GM12892 (cell line): Measurements from ENCODE around the gene WDFY2.

ENCODE experiments used
- DNase-seq: peaks from one replicate; pipeline ENCODE4 v3.0.0; 2011; ENCODE audit not compliant: insufficient read length
- FAIRE-seq: peaks from 2 replicates; lab custom pipeline; 2011; peaks lifted over from hg19 to GRCh38; lab: Jason Lieb, UNC
- POLR2A ChIP-seq: IDR thresholded peaks from 2 replicates; pipeline ENCODE4 v1.6.1; 2011; ENCODE audit warnings: low read depth, low read length, control low read depth
- POLR2AphosphoS5 ChIP-seq: IDR thresholded peaks from 2 replicates; pipeline ENCODE4 v1.6.1; 2011; ENCODE audit warnings: low read depth, low read length, control low read depth
- TAF1 ChIP-seq: IDR thresholded peaks from 2 replicates; pipeline ENCODE4 v1.6.1; 2011; ENCODE audit warnings: low read depth, mild to moderate bottlenecking, control low read depth, low read length, borderline replicate concordance

Gene WDFY2

DNA sequence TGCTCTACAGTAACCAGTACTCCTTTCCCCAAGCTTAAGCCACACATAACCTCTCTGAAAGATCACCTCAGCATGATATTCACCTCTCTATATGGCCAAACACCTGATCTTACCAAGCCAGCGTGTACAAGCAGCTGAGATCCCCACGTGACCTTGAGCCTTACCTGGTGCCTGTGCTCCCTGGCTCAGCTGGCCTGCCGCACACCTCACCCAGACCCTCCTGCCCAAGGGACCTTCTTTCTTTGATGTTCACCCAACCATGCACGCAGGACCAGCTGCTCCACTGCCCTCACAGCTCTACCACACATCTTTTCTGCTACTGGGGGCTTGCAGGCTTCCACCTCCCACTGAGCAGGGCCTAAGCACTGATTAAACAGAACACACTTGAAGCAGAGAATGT lies 210.7 kb downstream of the WDFY2 start:
- FAIRE-seq = peak; percentile 83
- no peak for TF ChIP-seq POLR2AphosphoS5
- DNase-seq = no peak

DNA sequence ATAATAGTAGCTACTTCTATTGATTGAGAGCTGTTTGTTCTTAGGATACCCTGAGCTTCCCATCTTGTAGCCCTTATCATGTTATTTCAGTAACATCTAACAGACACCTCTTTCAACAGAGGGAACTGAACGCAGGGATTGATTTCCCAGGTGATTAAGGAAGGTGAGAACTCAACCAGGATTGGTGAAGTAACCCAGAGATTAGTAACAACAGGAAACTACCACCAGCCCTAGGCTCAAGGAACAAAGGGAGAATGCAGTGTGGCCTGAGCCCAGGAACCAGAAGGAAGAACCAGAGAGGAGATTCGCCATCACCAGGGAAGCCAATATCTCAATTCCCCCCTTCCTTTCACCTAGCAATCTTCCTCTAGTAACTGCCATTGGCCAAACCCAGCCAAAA lies 211.2 kb downstream of the WDFY2 start:
- FAIRE-seq (no peak), DNase-seq (no peak)
- no peak for TF ChIP-seq POLR2A
- no peak for TF ChIP-seq TAF1
- TF ChIP-seq POLR2AphosphoS5 = no peak

- DNase-seq (no peak), FAIRE-seq (no peak)
- TF ChIP-seq TAF1 (no peak), POLR2AphosphoS5 (no peak), POLR2A (no peak)
Observed at GRCh38 chr13:51796546-51796945, 212.3 kb downstream of the WDFY2 start.

- FAIRE-seq (peak; percentile 91), DNase-seq (peak; percentile 47)
- no peak for TF ChIP-seq TAF1
- TF ChIP-seq POLR2AphosphoS5 = no peak
- no peak for TF ChIP-seq POLR2A
Observed at GRCh38 chr13:51797664-51798488, 213.6 kb downstream of the WDFY2 start.

GRCh38 chr13:51799261-51799660 lies 215.0 kb downstream of the WDFY2 start:
- TF ChIP-seq POLR2AphosphoS5 (no peak), POLR2A (no peak), TAF1 (no peak)
- FAIRE-seq (no peak), DNase-seq (no peak)

- TF ChIP-seq POLR2AphosphoS5 (no peak), POLR2A (no peak), TAF1 (no peak)
- no peak for DNase-seq
Observed at GRCh38 chr13:51800486-51800885, 216.2 kb downstream of the WDFY2 start.

GRCh38 chr13:51801631-51802099 lies 217.4 kb downstream of the WDFY2 start:
- FAIRE-seq (no peak), DNase-seq (no peak)
- TF ChIP-seq TAF1 = no peak
- no peak for TF ChIP-seq POLR2A
- no peak for TF ChIP-seq POLR2AphosphoS5

More at GRCh38 chr13:51800486-51800885, 216.2 kb downstream of the WDFY2 start:
- FAIRE-seq = no peak

DNA sequence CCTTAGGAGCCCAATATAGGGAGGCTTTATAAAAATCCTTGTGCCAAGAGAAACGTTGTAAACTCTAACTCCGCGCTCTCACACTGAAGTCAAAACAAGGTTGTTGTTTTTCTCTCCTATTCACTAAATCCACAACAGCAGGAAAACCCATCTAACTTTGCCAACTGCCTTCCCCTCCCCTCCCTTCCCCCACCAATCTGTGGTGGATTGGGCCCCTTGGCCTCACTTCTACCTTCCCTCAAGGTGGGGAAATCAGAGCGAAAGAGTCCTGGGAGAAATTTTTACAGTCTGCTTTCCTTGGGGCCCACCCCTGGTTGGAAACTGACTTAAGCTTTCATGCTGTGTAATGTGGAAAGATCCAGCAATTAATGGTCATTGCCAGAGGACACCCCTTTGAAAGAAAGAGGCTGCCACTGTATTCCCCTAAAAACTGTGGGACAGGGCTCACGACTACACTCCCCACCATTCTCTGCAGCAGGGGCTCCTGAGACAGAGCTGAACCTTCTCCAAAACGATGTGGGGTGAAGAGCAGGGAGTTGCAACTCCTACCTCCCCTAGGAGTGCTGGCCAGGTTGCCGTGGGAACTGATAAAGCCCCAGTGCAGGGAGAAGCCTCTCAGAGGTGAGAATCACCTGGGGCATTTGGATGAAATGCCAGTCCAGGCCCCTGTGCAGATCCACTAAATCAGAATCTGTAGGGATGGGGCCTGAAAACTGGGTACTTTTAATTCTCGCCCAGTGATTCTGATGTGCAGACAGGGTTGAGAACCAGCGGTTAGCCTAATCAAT lies 218.6 kb downstream of the WDFY2 start:
- no peak for TF ChIP-seq TAF1
- no peak for TF ChIP-seq POLR2AphosphoS5
- no peak for TF ChIP-seq POLR2A
- no peak for DNase-seq
- FAIRE-seq = peak; percentile 51

GRCh38 chr13:51803422-51804294 lies 219.4 kb downstream of the WDFY2 start, which contains the start of gene DHRS12:
Gene DHRS12, minus strand, starts transcription at chr13:51804163. Its CDS starts 4,504 bp downstream, at chr13:51799659.
- DNase-seq (peak; percentile 91), FAIRE-seq (peak; percentile 87)
- TF ChIP-seq POLR2AphosphoS5 (peak; percentile 79; the same call in 1 of the 2 replicates), TAF1 (0 out of 2 replicates have a peak, but pooled peaks have one; percentile 7), POLR2A (peak; percentile 87)

DNA sequence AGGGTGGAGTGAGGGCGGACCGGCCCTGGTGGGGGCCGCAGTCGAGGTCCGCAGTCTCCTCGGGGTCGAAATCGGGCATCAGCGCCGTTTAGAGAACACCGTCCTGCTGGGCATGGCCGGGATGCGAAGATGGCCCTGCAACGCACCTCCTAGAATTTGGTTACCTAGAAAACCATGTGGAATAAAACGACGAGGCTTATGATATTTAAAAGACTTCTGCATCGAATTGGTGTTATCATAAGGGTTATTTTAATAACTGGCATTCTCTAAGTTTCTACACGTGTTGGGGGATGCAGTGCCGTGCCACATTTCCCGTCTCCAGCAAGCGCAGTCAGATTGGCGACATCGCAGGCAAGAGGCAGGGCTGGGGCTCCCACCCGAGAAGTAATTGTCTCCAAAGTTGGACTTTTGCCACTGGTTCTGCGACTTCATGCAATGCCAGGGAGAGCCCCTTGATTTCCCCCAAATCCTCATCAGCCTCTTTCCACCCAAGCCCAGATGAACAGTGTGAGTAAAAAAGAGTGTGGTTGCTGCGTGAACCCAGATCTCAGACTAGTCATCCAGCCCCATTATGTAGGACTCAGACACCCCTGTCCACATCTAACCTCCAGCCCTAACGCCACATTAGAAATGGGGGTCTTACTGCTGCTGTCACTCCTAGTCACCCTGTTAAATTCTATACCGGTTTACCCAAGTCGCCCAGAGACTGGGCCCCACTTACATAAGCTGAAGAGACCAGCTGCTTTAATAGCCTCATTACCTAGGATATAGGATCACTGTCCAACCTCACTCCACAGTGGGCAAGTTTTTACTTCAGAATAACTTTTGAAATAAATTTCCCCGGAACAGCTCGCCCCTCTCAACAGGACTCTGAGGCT lies 220.3 kb downstream of the WDFY2 start:
- TF ChIP-seq POLR2AphosphoS5 (no peak), TAF1 (no peak), POLR2A (no peak)
- peak; percentile 72 for FAIRE-seq
- no peak for DNase-seq
